Measurements from ENCODE around the gene UBASH3A.

UBASH3A gene

GRCh38 chr21:42365770-42366169 is 37.9 kb upstream of the UBASH3A start:
- H3K27ac ChIP-seq (ENCODE audit: low read depth, low read length), result no peak overlapping the region
- no peak overlapping the region for H3K4me3 ChIP-seq (ENCODE audit: low read depth in 1 of 2, low read length in 2 of 2)
- no peaks in the 10 kb centered on the region for H3K4me1 ChIP-seq (ENCODE audit: insufficient read depth, low read length)
- peaks cover 0 to 10% of the 10 kb centered on the region in 2 donors for H3K27me3 ChIP-seq (ENCODE audit: control insufficient read depth in 1 of 2, insufficient read depth in 2 of 2, low read length in 2 of 2)
- H3K9ac ChIP-seq (ENCODE audit: low read length), result no peak overlapping the region
- no peaks in the 10 kb centered on the region for H3K9me3 ChIP-seq (ENCODE audit: low read length)
- H3K36me3 ChIP-seq (ENCODE audit: insufficient read depth, low read length), result no peaks in the 10 kb centered on the region

- Histone ChIP-seq H3K4me1 (ENCODE audit: insufficient read depth, low read length) (no peaks in the 10 kb centered on the region), H3K27ac (ENCODE audit: low read depth, low read length) (no peak within 1 kb of the TSS), H3K27me3 (ENCODE audit: control insufficient read depth in 1 of 2, insufficient read depth in 2 of 2, low read length in 2 of 2) (peaks cover 0 to 14% of the 10 kb centered on the region in 2 donors), H3K4me3 (ENCODE audit: low read depth in 1 of 2, low read length in 2 of 2) (no peak within 1 kb of the TSS), H3K36me3 (ENCODE audit: insufficient read depth, low read length) (no peaks in the 10 kb centered on the region), H3K9me3 (ENCODE audit: low read length) (no peaks in the 10 kb centered on the region), H3K9ac (ENCODE audit: low read length) (no peak within 1 kb of the TSS)
Observed at GRCh38 chr21:42366292-42367010, 37.3 kb upstream of the UBASH3A start, which contains the start of gene TFF1. TSS of gene TFF1 (minus strand) at chr21:42366535. CDS start at chr21:42366495, 40 bp downstream.

GRCh38 chr21:42367367-42368165 is 36.1 kb upstream of the UBASH3A start:
- H3K4me1 ChIP-seq (ENCODE audit: insufficient read depth, low read length), result no peaks in the 10 kb centered on the region
- no peaks in the 10 kb centered on the region for H3K9me3 ChIP-seq (ENCODE audit: low read length)
- H3K27me3 ChIP-seq (ENCODE audit: control insufficient read depth in 1 of 2, insufficient read depth in 2 of 2, low read length in 2 of 2), result peaks cover 0 to 14% of the 10 kb centered on the region in 2 donors
- H3K4me3 ChIP-seq (ENCODE audit: low read depth in 1 of 2, low read length in 2 of 2), result no peak overlapping the region
- H3K36me3 ChIP-seq (ENCODE audit: insufficient read depth, low read length), result no peaks in the 10 kb centered on the region
- H3K9ac ChIP-seq (ENCODE audit: low read length), result no peak overlapping the region
- no peak overlapping the region for H3K27ac ChIP-seq (ENCODE audit: low read depth, low read length)

GRCh38 chr21:42369821-42370220 is 33.9 kb upstream of the UBASH3A start:
- no peak overlapping the region for H3K27ac ChIP-seq (ENCODE audit: low read depth, low read length)
- no peaks in the 10 kb centered on the region for H3K36me3 ChIP-seq (ENCODE audit: insufficient read depth, low read length)
- no peak overlapping the region for H3K9ac ChIP-seq (ENCODE audit: low read length)
- H3K9me3 ChIP-seq (ENCODE audit: low read length), result no peaks in the 10 kb centered on the region
- H3K4me3 ChIP-seq (ENCODE audit: low read depth in 1 of 2, low read length in 2 of 2), result no peak overlapping the region
- H3K27me3 ChIP-seq (ENCODE audit: control insufficient read depth in 1 of 2, insufficient read depth in 2 of 2, low read length in 2 of 2), result peaks cover 0 to 6% of the 10 kb centered on the region in 2 donors
- H3K4me1 ChIP-seq (ENCODE audit: insufficient read depth, low read length), result no peaks in the 10 kb centered on the region

GRCh38 chr21:42370894-42371654 is 32.6 kb upstream of the UBASH3A start:
- no peak overlapping the region for H3K9ac ChIP-seq (ENCODE audit: low read length)
- no peaks in the 10 kb centered on the region for H3K9me3 ChIP-seq (ENCODE audit: low read length)
- H3K27ac ChIP-seq (ENCODE audit: low read depth, low read length), result no peak overlapping the region
- no peaks in the 10 kb centered on the region for H3K4me1 ChIP-seq (ENCODE audit: insufficient read depth, low read length)
- no peaks in the 10 kb centered on the region for H3K36me3 ChIP-seq (ENCODE audit: insufficient read depth, low read length)
- H3K4me3 ChIP-seq (ENCODE audit: low read depth in 1 of 2, low read length in 2 of 2), result no peak overlapping the region
- H3K27me3 ChIP-seq (ENCODE audit: control insufficient read depth in 1 of 2, insufficient read depth in 2 of 2, low read length in 2 of 2), result peaks cover 0 to 10% of the 10 kb centered on the region in 2 donors

- Histone ChIP-seq H3K9ac (ENCODE audit: low read length) (no peak overlapping the region), H3K36me3 (ENCODE audit: insufficient read depth, low read length) (no peaks in the 10 kb centered on the region), H3K9me3 (ENCODE audit: low read length) (no peaks in the 10 kb centered on the region), H3K4me1 (ENCODE audit: insufficient read depth, low read length) (no peaks in the 10 kb centered on the region), H3K27ac (ENCODE audit: low read depth, low read length) (no peak overlapping the region), H3K27me3 (ENCODE audit: control insufficient read depth in 1 of 2, insufficient read depth in 2 of 2, low read length in 2 of 2) (peaks cover 0 to 20% of the 10 kb centered on the region in 2 donors), H3K4me3 (ENCODE audit: low read depth in 1 of 2, low read length in 2 of 2) (no peak overlapping the region)
Observed at GRCh38 chr21:42373196-42373907, 30.4 kb upstream of the UBASH3A start.

- no peaks in the 10 kb centered on the region for H3K4me1 ChIP-seq (ENCODE audit: insufficient read depth, low read length)
- H3K9me3 ChIP-seq (ENCODE audit: low read length), result no peaks in the 10 kb centered on the region
- peaks cover 0 to 20% of the 10 kb centered on the region in 2 donors for H3K27me3 ChIP-seq (ENCODE audit: control insufficient read depth in 1 of 2, insufficient read depth in 2 of 2, low read length in 2 of 2)
- no peaks in the 10 kb centered on the region for H3K36me3 ChIP-seq (ENCODE audit: insufficient read depth, low read length)
- no peak overlapping the region for H3K4me3 ChIP-seq (ENCODE audit: low read depth in 1 of 2, low read length in 2 of 2)
- no peak overlapping the region for H3K9ac ChIP-seq (ENCODE audit: low read length)
- no peak overlapping the region for H3K27ac ChIP-seq (ENCODE audit: low read depth, low read length)
Observed at GRCh38 chr21:42373908-42374455, 29.7 kb upstream of the UBASH3A start.

- no peak overlapping the region for H3K27ac ChIP-seq (ENCODE audit: low read depth, low read length)
- no peaks in the 10 kb centered on the region for H3K9me3 ChIP-seq (ENCODE audit: low read length)
- H3K9ac ChIP-seq (ENCODE audit: low read length), result no peak overlapping the region
- H3K36me3 ChIP-seq (ENCODE audit: insufficient read depth, low read length), result no peaks in the 10 kb centered on the region
- no peaks in the 10 kb centered on the region for H3K4me1 ChIP-seq (ENCODE audit: insufficient read depth, low read length)
- H3K27me3 ChIP-seq (ENCODE audit: control insufficient read depth in 1 of 2, insufficient read depth in 2 of 2, low read length in 2 of 2), result peaks cover 0 to 20% of the 10 kb centered on the region in 2 donors
- H3K4me3 ChIP-seq (ENCODE audit: low read depth in 1 of 2, low read length in 2 of 2), result no peak overlapping the region
Observed at GRCh38 chr21:42374457-42374856, 29.2 kb upstream of the UBASH3A start.

- Histone ChIP-seq H3K4me1 (ENCODE audit: insufficient read depth, low read length) (no peaks in the 10 kb centered on the region), H3K4me3 (ENCODE audit: low read depth in 1 of 2, low read length in 2 of 2) (no peak overlapping the region), H3K27ac (ENCODE audit: low read depth, low read length) (no peak overlapping the region), H3K9me3 (ENCODE audit: low read length) (no peaks in the 10 kb centered on the region), H3K27me3 (ENCODE audit: control insufficient read depth in 1 of 2, insufficient read depth in 2 of 2, low read length in 2 of 2) (peaks cover 0 to 20% of the 10 kb centered on the region in 2 donors), H3K36me3 (ENCODE audit: insufficient read depth, low read length) (no peaks in the 10 kb centered on the region), H3K9ac (ENCODE audit: low read length) (no peak overlapping the region)
Observed at GRCh38 chr21:42374864-42375499, 28.7 kb upstream of the UBASH3A start.

GRCh38 chr21:42375506-42375905 is 28.2 kb upstream of the UBASH3A start:
- no peak overlapping the region for H3K9ac ChIP-seq (ENCODE audit: low read length)
- H3K27me3 ChIP-seq (ENCODE audit: control insufficient read depth in 1 of 2, insufficient read depth in 2 of 2, low read length in 2 of 2), result peaks cover 0 to 20% of the 10 kb centered on the region in 2 donors
- H3K4me3 ChIP-seq (ENCODE audit: low read depth in 1 of 2, low read length in 2 of 2), result no peak overlapping the region
- H3K4me1 ChIP-seq (ENCODE audit: insufficient read depth, low read length), result no peaks in the 10 kb centered on the region
- no peaks in the 10 kb centered on the region for H3K36me3 ChIP-seq (ENCODE audit: insufficient read depth, low read length)
- H3K9me3 ChIP-seq (ENCODE audit: low read length), result no peaks in the 10 kb centered on the region
- no peak overlapping the region for H3K27ac ChIP-seq (ENCODE audit: low read depth, low read length)

All from muscle layer of colon (tissue), 2 donors.